Measurements from ENCODE around the gene KCNK3. TPM values are rescaled to one million over a fixed set of nuclear protein-coding genes. Genes with fewer than 3 reads are reported as not detected.

KCNK3 gene
- total RNA-seq, 1 experiment from 2014 or later, result 0.02 TPM

DNA sequence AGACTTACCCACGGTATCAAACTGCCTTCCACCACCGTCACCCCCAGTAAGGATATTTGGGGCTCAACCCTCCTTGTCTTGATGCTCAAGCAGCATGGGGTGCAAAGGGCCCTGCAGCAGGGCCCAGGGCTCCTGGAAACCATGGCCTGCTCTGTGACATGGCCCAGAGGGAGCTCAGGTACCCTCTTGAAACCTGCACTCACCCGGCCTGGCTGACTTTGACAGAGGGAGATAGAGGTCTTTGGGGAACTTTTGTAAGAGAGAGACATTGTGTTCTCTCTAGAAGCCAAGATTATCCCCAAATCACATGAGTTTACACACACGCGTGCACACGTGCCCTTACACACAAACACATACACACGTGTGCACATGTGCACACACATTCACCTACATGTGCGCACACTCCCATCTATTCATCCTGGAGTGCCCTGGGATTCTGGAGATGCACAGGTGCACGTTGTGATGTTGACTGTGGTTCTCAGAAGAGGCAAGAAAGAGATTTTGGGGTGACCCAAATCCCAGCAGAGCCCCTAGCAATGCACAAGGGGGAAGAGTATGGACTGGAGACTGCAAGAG lies 19.6 kb upstream of the KCNK3 start:
- Histone ChIP-seq H3K27me3 (peaks cover 50% of the 10 kb centered on the region), H3K4me3 (no peak overlapping the region), H3K27ac (no peak overlapping the region), H3K36me3 (no peaks in the 10 kb centered on the region), H3K9me3 (replicated peaks) (peaks cover 6% of the 10 kb centered on the region; the same call in 1 of the 2 replicates), H3K4me1 (no peaks in the 10 kb centered on the region)
- DNase-seq, result no peak

DNA sequence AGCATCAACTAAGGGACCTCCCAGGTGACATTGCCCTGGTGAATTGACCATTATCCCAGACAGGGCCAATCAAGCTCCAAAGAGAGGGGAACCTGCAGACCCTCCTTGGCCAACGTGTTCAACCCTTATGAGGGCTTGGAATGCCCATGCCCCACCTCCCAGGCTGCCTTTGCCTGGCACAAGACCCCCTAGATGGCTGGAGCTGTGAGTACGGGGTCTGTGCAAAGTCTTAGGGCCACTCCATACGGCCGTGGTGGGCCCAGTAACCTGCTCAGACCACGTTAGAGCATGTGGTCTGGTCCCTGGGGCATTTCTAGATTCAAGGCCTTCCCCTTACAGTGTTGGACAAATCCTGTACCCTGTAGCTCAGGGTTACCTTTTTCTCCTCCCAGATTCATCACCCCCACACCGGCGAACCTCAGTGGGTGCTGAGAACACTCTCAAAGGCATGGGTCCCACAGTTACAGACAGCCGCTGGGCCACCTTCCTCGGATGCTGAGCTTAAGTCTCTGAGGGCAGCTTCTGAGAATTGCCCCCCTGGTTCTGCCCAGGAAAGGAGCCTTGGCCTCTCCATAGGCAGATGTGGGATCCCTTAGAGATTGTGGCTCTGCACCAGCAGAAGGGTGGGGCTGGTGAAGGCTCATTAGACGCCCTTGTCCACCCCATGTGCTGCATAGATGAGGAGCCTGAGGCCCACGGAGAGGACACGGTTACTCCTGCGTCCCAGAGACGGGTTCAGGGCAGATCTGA lies 18.3 kb upstream of the KCNK3 start:
- Histone ChIP-seq H3K27ac (no peak overlapping the region), H3K4me3 (no peak overlapping the region), H3K27me3 (peaks cover 56% of the 10 kb centered on the region), H3K36me3 (no peaks in the 10 kb centered on the region), H3K9me3 (replicated peaks) (peaks cover 6% of the 10 kb centered on the region; the same call in 1 of the 2 replicates), H3K4me1 (no peaks in the 10 kb centered on the region)
- no peak for DNase-seq

DNA sequence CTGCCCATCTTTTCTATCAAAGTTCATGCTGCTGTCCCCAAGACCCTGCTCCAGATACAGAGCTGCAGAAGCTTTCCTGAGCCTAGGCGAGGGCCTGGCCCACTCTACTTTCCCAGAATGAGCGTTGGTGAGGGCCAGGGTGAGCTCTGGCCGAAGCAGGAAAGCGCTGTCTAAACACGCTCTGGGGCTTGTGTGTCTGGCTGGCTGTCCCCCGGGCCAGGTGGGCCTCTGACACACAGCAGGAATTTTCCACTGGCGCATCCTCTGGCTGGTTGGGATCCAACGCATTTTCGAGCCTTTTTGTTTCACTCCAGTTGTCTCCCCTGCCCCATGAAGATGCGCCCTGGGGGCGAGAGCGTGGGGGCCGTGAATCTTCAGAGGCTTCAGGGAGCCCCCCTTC lies 17.8 kb upstream of the KCNK3 start:
- Histone ChIP-seq H3K27me3 (peaks cover 53% of the 10 kb centered on the region), H3K27ac (no peak overlapping the region), H3K36me3 (no peaks in the 10 kb centered on the region), H3K4me1 (no peaks in the 10 kb centered on the region), H3K4me3 (no peak overlapping the region), H3K9me3 (replicated peaks) (peaks cover 6% of the 10 kb centered on the region; the same call in 1 of the 2 replicates)
- no peak for DNase-seq

DNA sequence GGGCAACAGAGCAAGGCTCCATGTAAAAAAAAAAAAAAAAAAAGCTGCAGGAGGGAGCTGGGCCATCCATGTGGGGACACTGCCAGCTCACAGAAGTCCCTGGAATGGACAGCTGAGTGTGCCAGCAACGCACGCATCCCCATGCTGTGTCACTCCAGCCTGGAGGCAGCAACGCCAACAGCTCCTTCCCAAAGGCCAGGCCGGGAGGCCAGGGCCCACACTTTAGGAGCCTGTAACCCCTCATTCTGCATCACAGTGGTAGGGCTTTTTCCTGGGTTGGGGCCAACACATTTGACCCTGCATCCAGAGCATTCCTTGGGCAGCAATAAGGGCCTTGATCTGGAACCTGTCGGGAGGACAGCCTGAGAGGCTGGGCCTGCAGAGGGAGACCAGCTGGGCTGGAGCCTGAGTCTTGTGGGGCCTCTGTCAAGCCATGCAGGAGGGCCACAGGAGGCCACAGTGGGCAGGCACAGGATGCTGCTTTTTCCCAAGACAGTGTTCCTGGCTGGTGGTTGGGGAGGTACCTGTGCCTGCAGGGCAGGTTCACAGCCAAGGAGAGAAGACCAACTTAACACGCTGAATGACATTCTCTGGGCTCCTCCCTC lies 16.8 kb upstream of the KCNK3 start:
- Histone ChIP-seq H3K36me3 (no peaks in the 10 kb centered on the region), H3K4me1 (no peaks in the 10 kb centered on the region), H3K27me3 (peaks cover 46% of the 10 kb centered on the region), H3K27ac (no peak overlapping the region), H3K4me3 (no peak overlapping the region), H3K9me3 (replicated peaks) (peaks cover 6% of the 10 kb centered on the region; the same call in 1 of the 2 replicates)
- no peak for DNase-seq

DNA sequence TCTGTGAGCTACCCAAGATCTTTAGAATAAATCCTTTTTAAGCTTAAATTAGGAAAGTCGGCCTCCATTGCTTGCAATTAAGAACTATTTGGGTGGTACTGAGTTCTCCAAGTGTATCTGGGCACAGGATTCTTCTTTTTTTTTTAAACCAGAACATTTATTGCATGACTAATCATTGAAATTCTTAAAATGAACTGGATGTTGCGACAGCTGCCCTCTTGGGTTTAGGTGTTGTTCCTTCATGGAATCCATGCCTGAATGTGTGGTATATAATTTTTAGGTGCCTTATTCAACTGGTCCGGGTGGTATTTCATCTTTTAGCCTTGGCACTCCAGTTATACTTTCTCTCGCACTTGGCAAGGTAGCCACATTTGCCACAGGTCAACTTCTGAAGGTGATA lies 14.5 kb upstream of the KCNK3 start:
- Histone ChIP-seq H3K27me3 (peaks cover 27% of the 10 kb centered on the region), H3K36me3 (no peaks in the 10 kb centered on the region), H3K4me1 (no peaks in the 10 kb centered on the region), H3K4me3 (no peak overlapping the region), H3K9me3 (replicated peaks) (peaks cover 6% of the 10 kb centered on the region; the same call in 1 of the 2 replicates), H3K27ac (no peak overlapping the region)
- DNase-seq, result no peak

DNA sequence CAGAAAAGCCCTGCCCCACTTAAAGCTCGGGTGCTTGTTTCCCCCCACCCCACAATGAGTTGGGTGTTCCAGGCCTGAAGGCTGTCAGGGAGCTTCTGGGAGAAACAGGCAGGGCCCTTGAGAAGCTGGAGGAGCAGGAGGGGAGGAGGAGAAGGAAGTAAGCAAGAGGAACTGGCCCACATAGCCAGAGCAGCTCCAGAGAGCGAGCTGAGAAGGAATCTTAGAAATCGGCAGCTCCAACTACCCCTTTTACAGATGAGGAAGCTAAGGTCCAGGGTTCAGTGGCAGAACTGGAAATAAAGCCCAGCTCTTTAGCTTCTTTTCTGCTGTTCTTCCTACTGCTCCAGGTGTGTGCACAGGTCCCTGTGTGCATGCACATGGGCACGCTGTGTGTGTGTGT lies 12.7 kb upstream of the KCNK3 start:
- H3K9me3 ChIP-seq (replicated peaks), result peaks cover 6% of the 10 kb centered on the region; the same call in 1 of the 2 replicates
- no peak for DNase-seq
- H3K36me3 ChIP-seq, result no peaks in the 10 kb centered on the region

DNA sequence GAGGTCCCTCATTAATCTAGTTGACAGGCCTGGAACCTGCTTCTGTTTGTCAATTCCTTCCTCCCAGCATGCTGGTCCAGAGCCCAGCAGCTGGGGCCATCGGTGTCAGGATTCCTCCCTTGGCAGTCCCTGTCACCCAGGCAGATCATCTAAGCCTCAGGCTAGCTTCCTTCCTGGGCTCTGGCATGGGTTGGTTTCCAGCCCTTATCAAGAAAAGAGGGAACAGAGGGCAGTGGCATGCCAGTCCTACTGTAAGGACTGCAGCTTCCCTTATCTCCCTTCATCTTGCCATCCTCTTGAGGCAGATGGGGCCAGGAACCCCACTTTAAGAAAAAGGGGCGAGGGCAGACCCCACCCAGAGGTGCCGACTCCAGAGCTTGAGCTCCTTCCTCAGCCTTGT lies 10.9 kb upstream of the KCNK3 start:
- H3K27me3 ChIP-seq, result peaks cover 41% of the 10 kb centered on the region
- no peaks in the 10 kb centered on the region for H3K36me3 ChIP-seq
- H3K27ac ChIP-seq, result no peak overlapping the region
- DNase-seq, result no peak
- no peak overlapping the region for H3K4me3 ChIP-seq
- H3K4me1 ChIP-seq, result no peaks in the 10 kb centered on the region
- peaks cover 6% of the 10 kb centered on the region; the same call in 1 of the 2 replicates for H3K9me3 ChIP-seq (replicated peaks)

More for the DNA sequence above, 12.7 kb upstream of the KCNK3 start:
- Histone ChIP-seq H3K27me3 (peaks cover 27% of the 10 kb centered on the region), H3K4me1 (no peaks in the 10 kb centered on the region), H3K27ac (no peak overlapping the region), H3K4me3 (no peak overlapping the region)

DNA sequence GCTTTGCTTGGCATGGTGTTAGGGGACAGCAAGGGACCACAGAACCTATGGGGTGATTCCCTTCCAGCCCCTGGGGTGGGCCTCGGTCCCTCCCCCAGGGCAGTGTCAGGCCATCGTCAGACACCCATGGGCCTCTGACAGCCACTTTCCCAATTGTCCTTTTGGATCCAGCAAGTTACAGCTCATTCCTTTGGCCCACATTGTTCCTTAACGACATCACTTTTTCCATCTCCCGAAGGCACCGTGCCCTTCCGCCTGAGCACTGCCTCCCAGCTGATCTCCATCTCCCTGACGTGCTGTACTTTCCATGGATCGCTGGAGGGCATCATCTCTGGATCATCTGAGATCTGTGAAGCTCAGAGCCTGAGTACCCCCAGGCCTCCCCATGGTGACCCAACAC lies 10.4 kb upstream of the KCNK3 start:
- peaks cover 46% of the 10 kb centered on the region for H3K27me3 ChIP-seq
- H3K4me3 ChIP-seq, result no peak overlapping the region
- no peaks in the 10 kb centered on the region for H3K36me3 ChIP-seq
- H3K4me1 ChIP-seq, result no peaks in the 10 kb centered on the region
- peaks cover 4% of the 10 kb centered on the region; the same call in 1 of the 2 replicates for H3K9me3 ChIP-seq (replicated peaks)
- no peak overlapping the region for H3K27ac ChIP-seq
- DNase-seq, result no peak

DNA sequence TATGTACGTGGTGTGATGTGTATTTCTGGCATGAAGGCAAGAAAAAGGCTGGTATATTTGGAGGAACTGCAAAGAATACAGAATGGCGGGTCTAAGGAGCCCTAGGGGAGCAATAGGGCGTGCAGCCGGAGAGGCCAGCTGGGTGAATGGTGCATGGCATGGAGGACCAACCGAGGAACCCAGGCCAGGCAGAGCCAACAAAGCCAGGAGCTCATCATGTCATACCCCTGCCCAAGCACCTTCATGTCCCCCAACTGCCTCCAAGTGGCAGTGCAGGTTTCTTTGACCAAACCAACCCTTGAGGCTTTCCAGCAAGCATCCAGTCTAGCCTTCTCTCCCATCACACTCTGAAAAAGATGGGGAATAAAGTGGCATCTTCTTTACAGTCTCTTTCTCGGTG lies 8.9 kb upstream of the KCNK3 start:
- Histone ChIP-seq H3K36me3 (no peaks in the 10 kb centered on the region), H3K27me3 (peaks cover 40% of the 10 kb centered on the region), H3K4me1 (no peaks in the 10 kb centered on the region), H3K4me3 (no peak overlapping the region), H3K27ac (no peak overlapping the region), H3K9me3 (replicated peaks) (no peaks in the 10 kb centered on the region)
- DNase-seq, result no peak

DNA sequence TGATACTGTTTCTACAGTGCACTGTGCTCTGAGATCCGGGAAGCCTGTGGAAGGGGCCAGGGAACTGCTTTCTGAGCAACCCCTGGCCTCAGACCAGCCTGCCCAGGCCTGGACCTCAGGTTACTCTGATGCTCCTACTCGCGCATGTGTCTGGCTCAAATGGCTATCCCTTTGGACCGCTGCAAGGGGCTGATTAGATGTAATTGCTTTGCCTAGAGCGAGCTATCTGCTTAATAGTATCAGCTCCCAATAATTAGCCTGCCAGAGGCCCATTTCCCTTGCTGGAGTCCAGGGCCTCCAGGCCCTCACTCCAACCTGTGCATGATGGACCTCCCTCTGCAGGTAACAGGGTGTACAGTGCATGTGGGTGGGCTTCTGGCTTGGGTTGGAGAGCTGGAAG lies 7.2 kb upstream of the KCNK3 start:
- Histone ChIP-seq H3K9me3 (replicated peaks) (no peaks in the 10 kb centered on the region), H3K27me3 (peaks cover 43% of the 10 kb centered on the region), H3K4me1 (no peaks in the 10 kb centered on the region), H3K36me3 (no peaks in the 10 kb centered on the region), H3K27ac (no peak overlapping the region), H3K4me3 (no peak overlapping the region)
- DNase-seq, result no peak

DNA sequence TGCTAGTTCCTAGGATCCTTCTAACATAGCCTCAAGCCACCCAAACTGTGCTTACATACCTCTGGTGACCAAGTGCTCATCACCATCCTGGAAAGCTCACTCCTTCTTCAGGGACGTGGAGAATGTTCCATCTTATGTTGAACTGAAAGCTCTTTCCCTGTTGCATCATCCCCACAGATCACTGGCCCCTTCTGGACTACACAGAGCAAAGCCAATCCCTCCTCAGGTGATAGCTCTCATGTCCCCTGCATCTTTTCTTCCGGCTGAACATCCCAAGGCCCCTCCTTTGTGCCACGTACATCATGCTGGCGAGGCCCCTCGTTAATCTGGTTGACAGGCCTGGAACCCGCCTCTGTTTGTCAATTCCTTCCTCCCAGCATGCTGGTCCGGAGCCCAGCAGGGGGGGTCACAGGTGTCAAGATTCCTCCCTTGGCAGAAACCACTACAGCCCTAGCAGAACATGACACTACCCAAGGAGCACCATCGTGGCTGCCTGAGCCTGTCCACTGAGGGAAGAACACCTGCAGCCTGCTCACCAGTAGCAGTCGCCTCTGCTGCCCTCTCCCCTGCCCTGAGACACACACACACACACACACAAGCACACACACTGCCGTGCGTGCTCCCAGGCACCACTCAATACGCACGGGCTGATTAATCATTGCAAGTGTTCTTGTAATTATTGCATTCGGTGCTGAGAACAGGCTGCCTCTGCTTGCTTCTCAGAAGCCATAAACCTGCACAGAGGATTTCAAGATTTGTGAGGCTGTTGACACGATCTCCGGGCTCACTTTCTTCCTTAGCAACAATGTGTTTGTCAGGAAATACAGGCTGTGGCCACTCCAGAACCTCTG lies 6.3 kb upstream of the KCNK3 start:
- no peaks in the 10 kb centered on the region for H3K4me1 ChIP-seq
- H3K27ac ChIP-seq, result no peak overlapping the region
- H3K4me3 ChIP-seq, result no peak overlapping the region
- no peak for DNase-seq
- H3K36me3 ChIP-seq, result no peaks in the 10 kb centered on the region
- peaks cover 51% of the 10 kb centered on the region for H3K27me3 ChIP-seq
- no peaks in the 10 kb centered on the region for H3K9me3 ChIP-seq (replicated peaks)

DNA sequence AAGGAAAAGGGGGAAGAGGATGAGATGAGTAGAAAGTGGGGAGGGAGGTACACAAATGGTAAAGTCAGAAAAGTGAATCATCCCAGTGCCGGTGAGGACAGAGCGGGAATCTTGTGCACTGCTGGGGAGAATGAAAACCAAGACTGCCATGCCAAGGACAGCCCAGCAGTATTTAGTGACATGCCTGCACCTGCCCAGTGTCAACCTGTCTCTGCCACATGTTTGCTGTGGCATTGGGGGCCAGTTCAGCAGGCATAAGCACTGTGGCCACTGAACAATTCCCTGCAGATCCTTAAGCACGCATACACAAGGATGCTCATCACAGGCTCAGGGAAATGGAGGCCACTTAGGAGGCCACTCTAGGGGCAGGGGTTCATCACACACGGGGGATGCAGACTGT lies 5.2 kb upstream of the KCNK3 start:
- no peak for DNase-seq
- no peak overlapping the region for H3K27ac ChIP-seq
- H3K4me3 ChIP-seq, result no peak overlapping the region
- H3K4me1 ChIP-seq, result no peaks in the 10 kb centered on the region
- peaks cover 58% of the 10 kb centered on the region for H3K27me3 ChIP-seq
- no peaks in the 10 kb centered on the region for H3K9me3 ChIP-seq (replicated peaks)
- H3K36me3 ChIP-seq, result no peaks in the 10 kb centered on the region

DNA sequence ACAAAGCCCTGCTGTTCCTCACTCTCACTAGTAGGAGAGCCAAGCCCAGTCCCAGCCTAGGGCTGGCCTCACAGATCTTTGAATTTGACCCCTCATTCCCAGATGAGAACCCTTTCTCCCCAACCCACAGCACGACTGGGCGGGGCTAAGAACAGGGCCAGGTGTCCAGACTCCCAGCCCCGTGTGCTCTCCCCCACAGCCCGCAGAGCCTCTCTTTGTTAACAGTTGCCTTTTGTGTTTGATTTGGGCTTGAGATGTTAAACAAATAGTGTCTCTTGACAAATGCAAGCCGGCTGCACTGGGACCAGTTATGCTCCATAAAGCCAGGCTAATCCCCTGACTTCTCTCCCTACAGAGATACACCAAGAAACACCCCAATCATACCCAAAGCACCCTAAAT lies 4.7 kb upstream of the KCNK3 start:
- H3K36me3 ChIP-seq, result no peaks in the 10 kb centered on the region
- H3K4me1 ChIP-seq, result no peaks in the 10 kb centered on the region
- H3K4me3 ChIP-seq, result no peak overlapping the region
- DNase-seq, result peak; percentile 16 to 42
- H3K27me3 ChIP-seq, result peaks cover 58% of the 10 kb centered on the region
- H3K27ac ChIP-seq, result no peak overlapping the region
- no peaks in the 10 kb centered on the region for H3K9me3 ChIP-seq (replicated peaks)

DNA sequence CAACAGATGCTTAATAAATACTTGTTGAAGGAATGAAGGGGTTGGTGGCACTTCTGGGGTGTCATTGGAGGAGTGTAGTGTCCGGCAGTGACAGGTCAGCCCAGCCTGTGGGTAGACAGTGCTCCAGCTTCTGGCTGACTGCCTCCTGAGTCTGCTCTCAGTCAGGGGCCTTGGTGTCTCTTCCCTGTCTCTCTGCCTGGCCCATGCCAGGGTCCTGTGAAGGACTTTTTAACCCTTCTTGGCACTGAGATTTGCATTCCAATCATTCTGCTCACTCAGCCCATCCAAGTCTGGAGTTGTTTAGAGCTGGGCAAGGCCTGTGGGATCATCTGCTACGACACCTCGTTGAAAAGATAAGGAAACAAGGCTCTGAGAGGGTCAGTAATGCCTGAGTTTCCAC lies 1.4 kb upstream of the KCNK3 start:
- H3K4me1 ChIP-seq, result no peaks in the 10 kb centered on the region
- peaks cover 40% of the 10 kb centered on the region for H3K27me3 ChIP-seq
- no peak overlapping the region for H3K4me3 ChIP-seq
- no peak overlapping the region for H3K27ac ChIP-seq
- H3K9me3 ChIP-seq (replicated peaks), result no peaks in the 10 kb centered on the region
- H3K36me3 ChIP-seq, result no peaks in the 10 kb centered on the region
- DNase-seq, result no peak

DNA sequence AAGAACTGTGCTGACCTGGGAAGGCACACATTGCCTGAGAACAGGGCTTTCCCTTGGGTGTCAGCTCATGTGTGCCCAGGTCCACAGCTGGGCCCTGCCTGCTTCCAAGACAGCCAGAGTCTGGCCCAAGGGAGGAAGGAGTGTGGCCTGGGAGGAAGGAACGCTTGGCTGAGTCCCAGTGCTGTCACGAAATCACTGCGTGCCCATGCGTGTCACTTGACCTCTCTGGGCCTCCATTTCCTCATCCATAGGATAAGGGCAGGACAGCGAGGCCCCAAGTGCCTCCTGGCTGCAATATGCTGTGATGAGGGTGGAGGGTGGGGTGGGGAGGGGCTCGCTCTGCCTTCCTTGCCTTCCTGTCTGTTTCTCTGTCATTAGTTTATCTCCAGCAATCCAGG lies 642 bp upstream of the KCNK3 start:
- no peaks in the 10 kb centered on the region for H3K4me1 ChIP-seq
- H3K36me3 ChIP-seq, result no peaks in the 10 kb centered on the region
- no peaks in the 10 kb centered on the region for H3K9me3 ChIP-seq (replicated peaks)
- H3K27ac ChIP-seq, result no peak overlapping the region
- H3K4me3 ChIP-seq, result no peak overlapping the region
- no peak for DNase-seq
- peaks cover 34% of the 10 kb centered on the region for H3K27me3 ChIP-seq
